OCI-LY7 (cell line): ENCODE measurements around the gene PODNL1. TPM values are rescaled to one million over a fixed set of nuclear protein-coding genes. Genes with fewer than 3 reads are reported as not detected.

Source experiments
- BruUV-seq: library from RNA; stranded (reverse); fragments of 400-500 nt; replicated peaks from 2 replicates; lab custom pipeline; 2021; lab: Mats Ljungman, UMichigan
- CTCF ChIA-PET: fragments of 300-600 bp; sonication (Branson Sonifier 250); formaldehyde crosslinking; loops from one replicate; lab custom pipeline; 2022; ENCODE audit warnings: antibody characterized with exemption; ENCODE audit not compliant: unreplicated experiment; lab: Charles Lee
- POLR2A ChIA-PET: fragments of 300-600 bp; sonication (Branson Sonifier 250); formaldehyde crosslinking; loops from one replicate; lab custom pipeline; 2022; ENCODE audit warnings: antibody characterized with exemption; lab: Charles Lee
- DNase-seq: peaks from one replicate; pipeline ENCODE4 v3.0.0-alpha.2; 2015; ENCODE audit warnings: low spot score
- H2AFZ ChIP-seq: fragments of 200-600 bp; sonication (generic), shearing (Covaris generic); 2 replicates; pipeline ENCODE4 v1.6.1; 2014; ENCODE audit warnings: mild to moderate bottlenecking, antibody characterized with exemption, low read length, moderate library complexity
- H3K27ac ChIP-seq: fragments of 200-600 bp; sonication (generic); 2 replicates; pipeline ENCODE4 v1.5.1; 2014; ENCODE audit warnings: mixed run types, low read depth, mild to moderate bottlenecking, moderate library complexity, low read length, inconsistent platforms; ENCODE audit not compliant: poor library complexity, severe bottlenecking
- H3K36me3 ChIP-seq: fragments of 200-600 bp; sonication (generic); 2 replicates; pipeline ENCODE4 v1.6.1; 2014; ENCODE audit warnings: mild to moderate bottlenecking, antibody characterized with exemption, low read length, moderate library complexity, mixed read lengths; ENCODE audit not compliant: insufficient read depth
- H3K4me1 ChIP-seq: fragments of 200-600 bp; sonication (generic); 2 replicates; pipeline ENCODE4 v1.5.1; 2014; ENCODE audit warnings: mild to moderate bottlenecking, low read length; ENCODE audit not compliant: insufficient read depth, poor library complexity, severe bottlenecking
- H3K4me2 ChIP-seq: fragments of 200-600 bp; sonication (generic); 2 replicates; pipeline ENCODE4 v1.6.1; 2014; ENCODE audit warnings: mild to moderate bottlenecking, low read length
- H3K4me3 ChIP-seq: fragments of 200-600 bp; sonication (generic); 2 replicates; pipeline ENCODE4 v1.5.1; 2014; ENCODE audit warnings: mild to moderate bottlenecking, low read depth, low read length; ENCODE audit not compliant: poor library complexity, severe bottlenecking
- H3K79me2 ChIP-seq: fragments of 200-600 bp; sonication (generic); 2 replicates; pipeline ENCODE4 v1.6.1; 2016; ENCODE audit warnings: low read depth, mild to moderate bottlenecking, low read length, moderate library complexity, mixed read lengths; ENCODE audit not compliant: insufficient read depth
- H3K9me2 ChIP-seq: fragments of 200-600 bp; sonication (generic); 2 replicates; pipeline ENCODE4 v1.6.1; 2016; ENCODE audit warnings: mild to moderate bottlenecking, low read length, mixed read lengths; ENCODE audit not compliant: insufficient read depth
- H3K9me3 ChIP-seq: fragments of 200-600 bp; sonication (generic); 2 replicates; pipeline ENCODE4 v1.6.1; 2014; ENCODE audit warnings: mild to moderate bottlenecking, mixed run types, low read length, mixed read lengths
- H4K20me1 ChIP-seq: fragments of 200-600 bp; sonication (generic); 2 replicates; pipeline ENCODE4 v1.6.1; 2014; ENCODE audit warnings: mild to moderate bottlenecking, antibody characterized with exemption, low read length, moderate library complexity, mixed read lengths; ENCODE audit not compliant: insufficient read depth
- CTCF ChIP-seq: fragments of 200-600 bp; sonication (generic); conservative IDR thresholded peaks from 2 replicates; pipeline ENCODE4 v1.5.1; 2014; ENCODE audit warnings: mild to moderate bottlenecking, antibody characterized with exemption, low read length, moderate library complexity, mixed read lengths
- EZH2phosphoT487 ChIP-seq: fragments of 200-600 bp; sonication (generic); IDR thresholded peaks from 2 replicates; pipeline ENCODE4 v1.6.1; 2018; ENCODE audit warnings: low read depth, borderline replicate concordance, mild to moderate bottlenecking, mixed run types, antibody characterized with exemption, low read length, moderate library complexity, mixed read lengths
- intact Hi-C: fragments of 100-400 bp; cut with micrococcal nuclease; formaldehyde crosslinking; loops from one replicate; pipeline ENCODE4 v1.10.0; 2022; ENCODE audit not compliant: unreplicated experiment
- total RNA-seq, 2 experiments: library from RNA; depleted of rRNA in 1 of 2; stranded (reverse); fragments of >200 nt in 1 of 2; shearing (Covaris generic) in 1 of 2; gene quantifications; 2 replicates each; pipeline ENCODE4 v1.2.3, GENCODE V29; 2014 to 2022

The PODNL1 gene
- total RNA-seq, 2 experiments from 2014 or later, result 0.16 TPM; not detected in 1

GRCh38 chr19:13930402-13930801 lies 7.8 kb downstream of the PODNL1 start:
- Histone ChIP-seq H3K27ac (no peak overlapping the region), H2AFZ (no peak overlapping the region), H3K4me1 (no peaks in the 10 kb centered on the region), H3K9me3 (no peaks in the 10 kb centered on the region), H3K4me2 (no peak overlapping the region), H3K79me2 (no peaks in the 10 kb centered on the region), H4K20me1 (no peaks in the 10 kb centered on the region), H3K36me3 (peaks cover 14% of the 10 kb centered on the region; the same call in 1 of the 2 replicates), H3K9me2 (no peaks in the 10 kb centered on the region), H3K4me3 (no peak overlapping the region)
- ChIA-PET CTCF (no interaction called here), POLR2A (no interaction called here)
- TF ChIP-seq CTCF (no peak), EZH2phosphoT487 (no peak)
- BruUV-seq, result no TSS peak
- DNase-seq, result no peak
- intact Hi-C loops, result no loop called here

GRCh38 chr19:13929956-13930355 lies 8.3 kb downstream of the PODNL1 start:
- no peak overlapping the region for H3K4me3 ChIP-seq
- ChIA-PET POLR2A (no interaction called here), CTCF (no interaction called here)
- H3K36me3 ChIP-seq, result peaks cover 15% of the 10 kb centered on the region; the same call in 1 of the 2 replicates
- no TSS peak for BruUV-seq
- intact Hi-C loops, result no loop called here
- no peak for DNase-seq
- H3K4me2 ChIP-seq, result no peak overlapping the region
- TF ChIP-seq CTCF, result no peak
- no peaks in the 10 kb centered on the region for H3K9me3 ChIP-seq
- no peak overlapping the region for H2AFZ ChIP-seq
- H3K9me2 ChIP-seq, result no peaks in the 10 kb centered on the region
- H3K27ac ChIP-seq, result no peak overlapping the region
- no peaks in the 10 kb centered on the region for H3K4me1 ChIP-seq
- no peaks in the 10 kb centered on the region for H4K20me1 ChIP-seq
- no peaks in the 10 kb centered on the region for H3K79me2 ChIP-seq

GRCh38 chr19:13929340-13929739 lies 8.9 kb downstream of the PODNL1 start:
- H3K4me2 ChIP-seq, result no peak overlapping the region
- no peak overlapping the region for H2AFZ ChIP-seq
- H3K9me3 ChIP-seq, result no peaks in the 10 kb centered on the region
- no peak overlapping the region for H3K27ac ChIP-seq
- H4K20me1 ChIP-seq, result no peaks in the 10 kb centered on the region
- no TSS peak for BruUV-seq
- no peak overlapping the region for H3K4me3 ChIP-seq
- TF ChIP-seq EZH2phosphoT487, result no peak
- TF ChIP-seq CTCF, result no peak
- intact Hi-C loops, result no loop called here
- H3K4me1 ChIP-seq, result no peaks in the 10 kb centered on the region
- CTCF ChIA-PET, result interaction anchor here (0.6 kb wide), 1 partner anchor 684 kb away, joined by 3 read pairs; no protein-coding TSS in a partner anchor
- H3K9me2 ChIP-seq, result no peaks in the 10 kb centered on the region
- POLR2A ChIA-PET, result no interaction called here
- no peak for DNase-seq
- peaks cover 18% of the 10 kb centered on the region; the same call in 1 of the 2 replicates for H3K36me3 ChIP-seq
- no peaks in the 10 kb centered on the region for H3K79me2 ChIP-seq
